H1 (cell line): ENCODE measurements around the gene LEKR1. TPM values are rescaled to one million over a fixed set of nuclear protein-coding genes. Genes with fewer than 3 reads are reported as not detected.

Experiments used
- CHD7 ChIP-seq: fragments of 300-600 bp; sonication (generic); IDR thresholded peaks from 2 replicates; pipeline ENCODE4 v1.7.1; 2012; ENCODE audit warnings: low read length, moderate library complexity, mild to moderate bottlenecking, inconsistent platforms; ENCODE audit not compliant: insufficient replicate concordance
- EZH2 ChIP-seq: fragments of 200-600 bp; sonication (generic); IDR thresholded peaks from 2 replicates; pipeline ENCODE4 v1.7.1; 2012; ENCODE audit warnings: low read depth, mild to moderate bottlenecking, moderate library complexity, low read length, inconsistent platforms; ENCODE audit not compliant: severe bottlenecking
- HDAC2 ChIP-seq, 2 experiments: fragments of 300-600 bp in 1 of 2; sonication (generic) in 1 of 2; IDR thresholded peaks; 2 replicates each; pipeline ENCODE4 v1.6.1; 2011 to 2012; ENCODE audit warnings: low read depth in 2 of 2, low read length in 2 of 2, mild to moderate bottlenecking in 2 of 2, moderate library complexity in 2 of 2, borderline replicate concordance in 1 of 2, inconsistent platforms in 1 of 2
- HDAC6 ChIP-seq: IDR thresholded peaks from one replicate; pipeline ENCODE4 v1.7.1; 2012; ENCODE audit warnings: low read depth, mild to moderate bottlenecking, inconsistent platforms, low read length, moderate library complexity
- JUND ChIP-seq: IDR thresholded peaks from 2 replicates; pipeline ENCODE4 v1.6.1; 2011; ENCODE audit warnings: mild to moderate bottlenecking, improper control_type of control experiment, low read length
- MAFK ChIP-seq: IDR thresholded peaks from 2 replicates; pipeline ENCODE4 v1.6.1; 2012; ENCODE audit warnings: low read depth, mild to moderate bottlenecking, improper control_type of control experiment, low read length
- SUZ12 ChIP-seq: fragments of 200-600 bp; sonication (generic); IDR thresholded peaks from 2 replicates; pipeline ENCODE4 v1.6.1; 2012; ENCODE audit warnings: mild to moderate bottlenecking, inconsistent platforms, low read length, moderate library complexity, mixed read lengths
- TCF12 ChIP-seq: IDR thresholded peaks from 2 replicates; pipeline ENCODE4 v1.6.1; 2011; ENCODE audit warnings: low read depth, mild to moderate bottlenecking, low read length
- TEAD4 ChIP-seq: IDR thresholded peaks from 2 replicates; pipeline ENCODE4 v1.6.1; 2012; ENCODE audit warnings: low read depth, low read length, inconsistent platforms, mixed read lengths
- polyA plus RNA-seq, 7 experiments: library from polyadenylated mRNA; depleted of rRNA in 3 of 7; stranded (reverse) in 5 of 7; unstranded in 2 of 7; fragments of >200 nt in 5 of 7; fragments of 200-250 nt in 2 of 7; gene quantifications; 1 replicate in 5 of 7; 2 replicates in 1 of 7; 4 replicates in 1 of 7; pipeline versions ENCODE4 v1.2.1 to v1.2.3, GENCODE V29; 2011 to 2013; ENCODE audit warnings: missing spikeins in 2 of 7, mixed read lengths in 2 of 7
- total RNA-seq: library from RNA; stranded (reverse); fragmentation: NEBNext Ultra II Directional; extraction: Animal tissue kit (Norgen Biotek cat#: 25700); gene quantifications from 2 replicates; pipeline ENCODE4 v1.2.1, GENCODE V29; 2021
- TF ChIP-seq, protein P1 (sequence below): IDR thresholded peaks from 2 replicates; pipeline ENCODE4 v1.6.1; 2012; ENCODE audit warnings: inconsistent platforms

The LEKR1 gene
- total and polyA plus RNA-seq, 2 of the 8 experiments (the other 6 are each of a cell fraction or from before 2014, with no cell fraction given) = 0.08 TPM; not detected in 1

- TF ChIP-seq CHD7 (no peak), TCF12 (no peak), SUZ12 (no peak), TEAD4 (no peak), HDAC6 (no peak), JUND (no peak), HDAC2 (IDR thresholded peaks at IDR 0.05; ENCODE audit: borderline replicate concordance in 1 of 2, low read depth in 2 of 2, low read length in 2 of 2) (no peak), MAFK (no peak), EZH2 (no peak)
- TF ChIP-seq, protein P1, sequence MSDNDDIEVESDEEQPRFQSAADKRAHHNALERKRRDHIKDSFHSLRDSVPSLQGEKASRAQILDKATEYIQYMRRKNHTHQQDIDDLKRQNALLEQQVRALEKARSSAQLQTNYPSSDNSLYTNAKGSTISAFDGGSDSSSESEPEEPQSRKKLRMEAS = no peak
Observed at GRCh38 chr3:156902916-156903315, 76.8 kb downstream of the LEKR1 start (continued).
